Erythroblast (primary cell): ENCODE measurements around the gene REPS2.

Source experiments
- GATA1 ChIP-seq: IDR thresholded peaks from 2 replicates; pipeline ENCODE4 v1.6.1; 2011; ENCODE audit warnings: low read depth, mild to moderate bottlenecking, control low read depth, low read length, moderate library complexity
- POLR2A ChIP-seq: IDR thresholded peaks from 2 replicates; pipeline ENCODE4 v1.6.1; 2011; ENCODE audit warnings: mild to moderate bottlenecking, low read length

DNA sequence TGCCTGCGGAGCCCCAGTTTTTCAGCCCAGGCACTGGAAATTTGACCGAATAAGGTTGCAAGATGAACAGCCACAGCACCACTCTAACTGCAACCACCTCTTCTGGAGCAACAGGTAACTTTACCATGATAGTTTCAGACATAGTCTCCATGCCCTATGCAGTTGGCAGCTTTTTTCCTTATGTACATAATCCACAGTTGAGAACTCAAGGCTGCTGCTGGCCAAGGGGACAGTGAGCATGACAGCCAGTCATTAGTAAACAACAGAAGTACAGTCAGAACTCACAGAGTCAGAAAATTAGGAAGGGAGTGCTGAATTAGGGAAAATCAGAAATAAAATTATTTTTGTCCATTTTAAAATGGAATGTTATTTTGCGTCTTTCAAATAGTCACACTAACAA is 235.9 kb downstream of the REPS2 start:
- TF ChIP-seq POLR2A (no peak), GATA1 (no peak)
